Aorta (tissue), 5 donors: ENCODE measurements around the gene MRPL21. TPM values are rescaled to one million over a fixed set of nuclear protein-coding genes. Genes with fewer than 3 reads are reported as not detected.

Experiments
- ATAC-seq: fragments of 200-7000 bp; cut with Tn5 transposase; one replicate; pipeline ENCODE4 v1.9.1; 2022; ENCODE audit warnings: moderate library complexity; ENCODE audit not compliant: low FRiP score
- DNase-seq, 2 donors: peaks; one replicate each; pipeline ENCODE4 v3.0.0-alpha.2; 2020
- H3K27ac ChIP-seq, 2 donors: one replicate each; pipeline ENCODE4 v1.5.1; 2013; ENCODE audit warnings: low read length in 2 of 2, mild to moderate bottlenecking in 2 of 2, moderate library complexity in 2 of 2, control low read depth in 1 of 2, inconsistent platforms in 1 of 2, low read depth in 1 of 2
- H3K27me3 ChIP-seq, 2 donors: one replicate each; pipeline ENCODE4 v1.6.1; 2013; ENCODE audit warnings: control low read depth in 1 of 2, low read length in 1 of 2, mild to moderate bottlenecking in 1 of 2, moderate library complexity in 1 of 2; ENCODE audit not compliant: insufficient read depth in 2 of 2, control insufficient read depth in 1 of 2
- H3K36me3 ChIP-seq, 2 donors: one replicate each; pipeline ENCODE4 v1.6.1; 2013; ENCODE audit warnings: control low read depth in 1 of 2, low read length in 1 of 2, mild to moderate bottlenecking in 1 of 2; ENCODE audit not compliant: insufficient read depth in 2 of 2, control insufficient read depth in 1 of 2
- H3K4me1 ChIP-seq, 2 donors: one replicate each; pipeline ENCODE4 v1.6.1; 2013; ENCODE audit warnings: low read length in 2 of 2, control low read depth in 1 of 2, mild to moderate bottlenecking in 1 of 2, moderate library complexity in 1 of 2; ENCODE audit not compliant: insufficient read depth in 2 of 2, control insufficient read depth in 1 of 2
- H3K4me3 ChIP-seq, 2 donors: one replicate each; pipeline ENCODE4 v1.5.1; 2013; ENCODE audit warnings: low read length in 2 of 2, control low read depth in 1 of 2, mild to moderate bottlenecking in 1 of 2
- H3K9me3 ChIP-seq: one replicate; pipeline ENCODE4 v1.6.1; 2013; ENCODE audit warnings: mild to moderate bottlenecking, low read length; ENCODE audit not compliant: control insufficient read depth
- WGBS, 2 donors: extraction: QIAGEN DNeasy Blood & Tissue Kit; methylation state at CpG; one replicate each; pipeline ENCODE4 v1.1.7; 2013; 5-methylcytosine and 5-hydroxymethylcytosine counted together
- intact Hi-C, 2 donors: fragments of 100-400 bp; cut with DNase I; formaldehyde crosslinking; loops; one replicate each; pipeline versions ENCODE4 v1.14.2 to v1.15.0; 2022
- polyA plus RNA-seq, 2 donors: library from polyadenylated mRNA; stranded (reverse); fragments of 200-250 nt; gene quantifications; one replicate each; pipeline ENCODE4 v1.2.3, GENCODE V29; 2013
- total RNA-seq, 2 donors: library from RNA; stranded (reverse); fragmentation: NEBNext Ultra II Directional; extraction: Animal tissue kit (Norgen Biotek cat#: 25700); gene quantifications; one replicate each; pipeline ENCODE4 v1.2.1, GENCODE V29; 2021
- donor health status: healthy with polysubstance abuse.
- donor health status: Bipolar disorder and iron deficiency.
- donor health status: DM: no; HTN: no; CAD: no.
- donor health status: DM: no; HTN: no; CAD: no.
- donor health status: DM: yes; HTN: yes; CAD: no.

MRPL21 gene
- total and polyA plus RNA-seq, 4 donors = 31.7 to 69.7 (median 44.3) TPM

DNA sequence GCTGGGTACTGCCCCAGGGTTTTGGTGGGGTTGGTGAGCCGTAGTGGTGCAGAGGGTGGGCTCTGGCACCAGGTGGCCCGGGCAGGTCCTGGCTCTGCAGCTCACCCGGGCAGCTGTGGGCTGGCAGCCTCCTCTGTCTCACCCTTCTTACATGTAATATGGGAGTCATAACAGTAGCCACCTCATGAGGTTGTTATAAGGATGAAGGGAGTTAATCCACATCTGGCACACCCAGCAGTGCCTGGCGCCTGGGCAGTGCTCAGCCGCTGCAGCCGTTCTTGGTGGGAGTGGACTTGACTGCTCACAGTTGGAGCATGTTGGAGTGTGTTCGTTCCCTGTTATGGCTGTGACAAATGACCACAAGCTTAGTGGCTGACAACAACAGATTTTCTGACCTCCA is 28.7 kb upstream of the MRPL21 start:
- WGBS, 2 donors = 84 to 85% methylated on average over 7 of the region's 7 CpGs
- DNase-seq (no peak), ATAC-seq (no peak)
- Histone ChIP-seq H3K27ac (no peak overlapping the region), H3K9me3 (no peaks in the 10 kb centered on the region), H3K4me1 (no peaks in the 10 kb centered on the region), H3K27me3 (no peaks in the 10 kb centered on the region), H3K4me3 (no peak overlapping the region), H3K36me3 (peaks cover 0 to 10% of the 10 kb centered on the region in 2 donors)
- intact Hi-C loops = no loop called here

DNA sequence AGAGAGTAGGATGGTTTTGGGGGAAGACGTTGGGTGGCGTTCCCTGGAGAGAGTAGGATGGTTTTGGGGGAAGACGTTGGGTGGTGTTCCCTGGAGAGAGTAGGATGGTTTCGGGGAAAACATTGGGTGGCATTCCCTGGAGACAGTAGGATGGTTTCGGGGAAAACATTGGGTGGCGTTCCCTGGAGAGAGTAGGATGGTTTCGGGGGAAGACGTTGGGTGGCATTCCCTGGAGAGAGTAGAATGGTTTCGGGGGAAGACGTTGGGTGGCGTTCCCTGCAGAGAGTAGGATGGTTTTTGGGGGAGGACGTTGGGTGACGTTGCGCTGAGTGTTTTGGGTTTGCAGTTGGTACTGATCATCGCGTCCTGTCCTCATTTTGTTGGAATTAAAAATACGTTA is 28.3 kb upstream of the MRPL21 start:
- Histone ChIP-seq H3K27ac (no peak overlapping the region), H3K4me1 (no peaks in the 10 kb centered on the region), H3K27me3 (no peaks in the 10 kb centered on the region), H3K9me3 (no peaks in the 10 kb centered on the region), H3K36me3 (peaks cover 0 to 9% of the 10 kb centered on the region in 2 donors), H3K4me3 (no peak overlapping the region)
- intact Hi-C loops = no loop called here
- ATAC-seq (no peak), DNase-seq (no peak)
- WGBS, 2 donors = 86 to 89% methylated on average over 17 of the region's 17 CpGs

DNA sequence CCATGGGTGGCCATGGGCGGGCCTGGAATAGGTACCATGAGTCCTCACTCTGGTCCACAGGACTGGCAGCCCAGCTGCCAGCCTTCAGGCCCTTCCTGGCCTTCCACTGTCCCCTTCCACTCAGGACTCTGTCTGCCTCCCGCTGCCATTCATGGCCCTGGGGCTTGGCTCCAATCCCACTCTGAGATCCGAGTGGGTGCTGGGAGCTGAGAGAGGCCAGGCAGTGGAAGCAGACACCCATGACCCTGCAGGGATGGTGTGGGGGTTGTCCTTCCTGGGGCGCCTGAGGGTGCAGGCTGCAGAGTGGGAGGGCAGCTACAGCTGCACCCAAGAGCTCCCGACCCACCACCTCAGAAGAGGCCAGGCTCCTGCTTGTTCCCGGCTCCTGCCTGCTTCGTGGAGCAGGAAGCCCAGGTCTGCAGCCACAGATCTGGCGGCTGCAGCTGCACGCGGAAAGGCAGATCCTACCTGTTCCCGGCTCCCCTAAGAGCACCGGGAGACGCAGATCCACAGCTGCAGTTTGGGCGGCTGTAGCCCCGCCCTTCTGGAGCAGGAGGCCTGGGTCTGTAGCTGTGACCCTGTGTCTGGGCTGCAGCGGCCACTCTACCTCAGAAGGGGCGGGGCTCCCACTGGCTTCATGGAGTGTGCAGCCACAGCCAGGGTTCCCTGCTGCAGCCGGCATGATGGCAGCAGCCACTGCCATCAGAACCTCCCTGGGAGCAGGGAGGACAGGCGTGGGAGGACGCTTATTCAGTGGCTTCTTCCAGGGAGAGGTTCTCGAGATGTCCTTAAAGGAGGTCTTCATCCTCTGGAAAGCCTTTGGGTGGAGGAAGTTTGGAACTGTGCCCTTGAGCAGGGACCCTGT is 27.6 kb upstream of the MRPL21 start:
- ATAC-seq (no peak), DNase-seq (no peak)
- Histone ChIP-seq H3K36me3 (peaks cover 0 to 6% of the 10 kb centered on the region in 2 donors), H3K27ac (no peak overlapping the region), H3K27me3 (no peaks in the 10 kb centered on the region), H3K4me3 (no peak overlapping the region), H3K9me3 (no peaks in the 10 kb centered on the region), H3K4me1 (no peaks in the 10 kb centered on the region)
- intact Hi-C loops = no loop called here
- 91% methylated on average over 21 of the region's 21 CpGs for WGBS, 2 donors

DNA sequence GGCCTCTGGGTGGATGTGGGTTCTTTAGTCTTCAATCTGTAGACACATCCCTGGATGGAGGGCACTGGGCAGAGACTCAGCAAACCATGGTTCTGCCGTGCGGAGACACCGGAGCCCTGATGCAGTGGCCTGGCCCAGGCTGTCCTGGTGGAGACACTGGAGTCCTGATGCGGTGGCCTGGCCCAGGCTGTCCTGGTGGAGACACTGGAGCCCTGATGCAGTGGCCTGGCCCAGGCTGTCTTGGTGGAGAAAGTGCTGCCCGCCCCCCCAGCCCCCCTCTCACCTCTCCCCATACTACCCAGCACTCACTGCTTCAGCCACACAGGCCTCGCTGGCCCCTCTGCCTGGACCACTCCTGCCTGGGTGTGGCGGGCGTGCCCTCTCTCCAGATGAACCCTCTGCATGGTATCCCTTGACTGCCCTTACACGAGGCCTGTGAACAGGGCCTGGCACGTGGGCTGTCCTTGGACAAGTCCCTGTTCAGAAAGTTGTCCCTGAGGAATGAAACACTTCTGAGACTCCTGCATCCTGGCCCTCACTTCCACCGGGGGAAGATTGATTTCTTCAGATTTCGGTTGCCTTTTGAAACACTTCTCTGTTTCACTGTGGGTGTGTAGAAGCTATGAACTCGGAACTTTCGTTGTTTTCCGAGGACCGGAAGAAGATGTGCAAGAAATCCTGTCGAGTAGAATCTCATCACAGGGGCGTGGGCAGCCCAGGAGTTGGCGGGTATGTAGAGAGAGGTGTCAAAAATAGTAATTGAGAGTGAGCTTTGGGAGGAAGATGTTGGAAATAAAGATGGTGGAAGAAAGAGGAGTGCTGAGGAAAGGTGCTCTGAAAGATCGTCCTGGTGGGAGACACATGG is 26.3 kb upstream of the MRPL21 start:
- H3K9me3 ChIP-seq = no peaks in the 10 kb centered on the region
- H3K27ac ChIP-seq = no peak overlapping the region
- DNase-seq = peak in 1 of 2 donors; percentile 44
- H3K27me3 ChIP-seq = no peaks in the 10 kb centered on the region
- 88 to 92% methylated on average over 16 to 20 of the region's 20 CpGs for WGBS, 2 donors
- no peak for ATAC-seq
- intact Hi-C loops = loop anchor here (5.0 to 10.0 kb wide), 2 partner anchors 82 to 115 kb away; partner anchors contain the start of genes MRGPRF (in 1 of the 2) and TPCN2 (in 1 of the 2)
- no peak overlapping the region for H3K4me3 ChIP-seq
- peaks cover 0 to 6% of the 10 kb centered on the region in 2 donors for H3K36me3 ChIP-seq
- no peaks in the 10 kb centered on the region for H3K4me1 ChIP-seq

DNA sequence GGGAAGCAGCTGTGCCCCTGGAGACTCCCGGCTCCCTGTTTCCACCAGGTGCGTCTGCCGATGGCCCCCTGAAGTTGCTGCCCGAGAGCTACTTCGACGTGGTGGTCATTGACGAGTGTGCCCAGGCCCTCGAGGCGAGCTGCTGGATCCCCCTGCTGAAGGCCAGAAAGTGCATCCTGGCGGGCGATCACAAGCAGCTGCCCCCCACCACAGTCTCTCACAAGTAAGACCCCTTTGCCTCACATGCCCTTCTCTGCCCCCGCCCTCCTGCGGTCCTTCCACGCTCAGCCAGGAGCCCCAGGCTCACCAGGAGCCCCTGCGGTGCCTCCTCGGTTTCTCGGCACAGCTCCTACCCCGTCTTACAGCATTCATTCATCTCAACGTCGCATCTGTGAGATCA is 25.5 kb upstream of the MRPL21 start:
- Histone ChIP-seq H3K27ac (no peak overlapping the region), H3K4me3 (no peak overlapping the region), H3K27me3 (no peaks in the 10 kb centered on the region), H3K4me1 (peaks cover 0 to 3% of the 10 kb centered on the region in 2 donors), H3K9me3 (no peaks in the 10 kb centered on the region), H3K36me3 (peaks cover 0 to 6% of the 10 kb centered on the region in 2 donors)
- intact Hi-C loops = loop anchor here (5.0 to 10.0 kb wide), 2 partner anchors 83 to 116 kb away; partner anchors contain the start of genes MRGPRF (in 1 of the 2) and TPCN2 (in 1 of the 2)
- DNase-seq = peak in 1 of 2 donors; percentile 67
- WGBS, 2 donors = 91 to 94% methylated on average over 20 of the region's 20 CpGs
- no peak for ATAC-seq

DNA sequence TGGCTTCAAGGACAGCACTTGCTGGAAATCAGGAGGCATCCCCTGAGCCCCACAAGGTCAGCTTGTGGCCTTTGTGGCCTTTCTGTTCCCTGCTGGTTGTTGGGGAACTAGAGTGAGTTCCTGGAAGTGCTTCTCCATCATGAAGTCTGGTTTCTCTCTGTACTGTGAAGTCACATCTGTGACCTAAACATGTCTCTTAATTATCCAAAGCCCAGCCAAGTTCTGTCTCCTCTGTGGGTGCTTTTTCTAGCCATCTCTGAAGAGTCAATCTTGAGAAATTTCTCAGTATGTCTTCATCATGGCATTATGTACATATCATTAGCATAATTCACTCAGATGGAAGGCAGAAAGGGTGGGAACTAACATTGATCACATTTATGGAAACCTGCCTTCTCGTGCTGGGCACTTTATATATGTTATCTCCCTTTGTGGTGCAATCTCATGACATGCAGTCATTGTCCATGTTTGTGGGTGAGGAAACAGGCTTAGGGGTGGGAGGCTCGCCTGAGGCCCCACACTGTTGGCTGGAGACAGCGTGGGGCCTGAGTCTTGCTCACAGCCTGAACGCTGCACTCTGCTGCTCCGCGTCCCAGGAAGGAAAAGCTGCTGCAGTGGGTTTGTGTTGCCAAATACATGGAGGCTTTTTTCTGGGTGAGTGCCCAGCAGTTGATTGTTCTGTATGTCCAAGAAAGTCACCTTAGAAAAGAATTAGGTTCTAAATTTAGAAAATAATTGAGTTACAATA is 24.7 kb upstream of the MRPL21 start:
- DNase-seq (peak in 1 of 2 donors; percentile 32), ATAC-seq (no peak)
- Histone ChIP-seq H3K4me1 (peaks cover 0 to 3% of the 10 kb centered on the region in 2 donors), H3K27me3 (no peaks in the 10 kb centered on the region), H3K9me3 (no peaks in the 10 kb centered on the region), H3K27ac (peak overlapping the region in 1 of 2 donors; percentile 4), H3K4me3 (no peak overlapping the region), H3K36me3 (peaks cover 0 to 6% of the 10 kb centered on the region in 2 donors)
- WGBS, 2 donors = 6 to 27% methylated on average over 6 of the region's 6 CpGs
- intact Hi-C loops = loop anchor here (5.0 to 10.0 kb wide), 2 partner anchors 84 to 116 kb away; partner anchors contain the start of genes MRGPRF (in 1 of the 2) and TPCN2 (in 1 of the 2)

DNA sequence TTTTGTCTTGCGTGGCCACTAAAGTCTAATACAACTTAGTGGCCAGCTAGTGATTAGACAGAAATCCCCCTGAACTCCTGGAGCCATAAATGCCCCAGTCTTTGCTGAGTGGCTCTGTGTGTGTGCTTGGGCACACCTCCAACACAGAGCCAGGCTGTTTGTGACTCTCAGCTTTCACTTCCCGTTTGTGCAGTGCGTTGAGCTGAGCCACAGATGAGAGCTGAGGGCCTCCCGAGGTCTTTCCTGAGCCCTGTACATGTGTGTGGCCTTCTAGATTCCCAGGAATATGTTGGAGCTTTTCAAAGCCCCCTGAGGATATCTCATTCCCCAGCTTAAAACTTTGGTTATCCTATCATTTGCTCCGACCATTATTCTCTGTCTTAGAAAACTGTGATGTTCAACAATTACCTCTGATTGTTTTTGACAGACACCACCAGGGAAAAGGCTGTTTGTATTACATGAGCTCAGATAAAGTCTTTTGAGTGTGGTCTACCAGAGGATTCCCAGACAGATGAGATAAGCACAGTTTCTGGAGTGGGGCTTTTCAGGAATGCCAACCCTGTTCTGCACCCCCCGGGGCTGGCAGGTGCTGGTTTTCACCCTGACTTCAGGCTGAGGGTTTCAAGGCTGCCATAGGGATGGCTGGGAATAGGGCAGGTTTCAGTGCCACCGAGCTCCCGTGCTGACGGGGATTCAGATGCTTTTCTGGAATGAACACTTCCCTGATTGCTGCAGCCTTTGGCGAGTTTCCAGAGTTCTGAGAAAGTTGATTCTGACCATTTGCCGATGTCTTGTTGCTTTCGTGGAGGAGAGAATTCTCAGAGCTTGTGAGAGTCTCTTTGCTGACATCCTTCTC is 23.9 kb upstream of the MRPL21 start:
- peak; percentile 40 for ATAC-seq
- no peaks in the 10 kb centered on the region for H3K9me3 ChIP-seq
- peaks cover 0 to 3% of the 10 kb centered on the region in 2 donors for H3K4me1 ChIP-seq
- WGBS, 2 donors = 17 to 21% methylated on average over 12 of the region's 12 CpGs
- H3K36me3 ChIP-seq = peaks cover 0 to 6% of the 10 kb centered on the region in 2 donors
- H3K27ac ChIP-seq = peak overlapping the region in 1 of 2 donors; percentile 4
- no peaks in the 10 kb centered on the region for H3K27me3 ChIP-seq
- peak; percentile 57 to 74 for DNase-seq
- intact Hi-C loops = loop anchor here (5.0 to 10.0 kb wide), 2 partner anchors 85 to 117 kb away; partner anchors contain the start of genes MRGPRF (in 1 of the 2) and TPCN2 (in 1 of the 2)
- no peak overlapping the region for H3K4me3 ChIP-seq
